ENCODE measurements around the gene MED22.
"Not testable (repeated sequence)": the region's sequence is repeated elsewhere in the genome, so short reads cannot be mapped to it uniquely, and the experiment has no call there.

DNA sequence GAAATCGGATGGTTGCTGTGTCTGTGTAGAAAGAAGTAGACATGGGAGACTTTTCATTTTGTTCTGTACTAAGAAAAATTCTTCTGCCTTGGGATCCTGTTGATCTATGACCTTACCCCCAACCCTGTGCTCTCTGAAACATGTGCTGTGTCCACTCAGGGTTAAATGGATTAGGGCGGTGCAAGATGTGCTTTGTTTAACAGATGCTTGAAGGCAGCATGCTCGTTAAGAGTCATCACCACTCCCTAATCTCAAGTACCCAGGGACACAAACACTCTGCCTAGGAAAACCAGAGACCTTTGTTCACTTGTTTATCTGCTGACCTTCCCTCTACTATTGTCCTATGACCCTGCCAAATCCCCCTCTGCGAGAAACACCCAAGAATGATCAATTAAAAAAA, 43.5 kb upstream of the MED22 start:
- not testable (repeated sequence) for TF ChIP-seq CTCF (IDR thresholded peaks at IDR 0.05; ENCODE audit: insufficient read depth, low read length, poor library complexity, severe bottlenecking); EZH2phosphoT487 (conservative IDR thresholded peaks at IDR 0.05; ENCODE audit: low read length)

Data from SU-DHL-6 (cell line).